GM18873 (cell line): Measurements from ENCODE around the gene PRAME.
"Not testable (repeated sequence)": the region's sequence is repeated elsewhere in the genome, so short reads cannot be mapped to it uniquely, and the experiment has no call there.

Experiments
- ATAC-seq: cut with Tn5 transposase; IDR thresholded peaks from one replicate; pipeline ENCODE4 v1.9.1; 2021; ENCODE audit warnings: mild to moderate bottlenecking, moderate library complexity, moderate number of reproducible peaks; ENCODE audit not compliant: unreplicated experiment, low FRiP score

Gene PRAME

DNA sequence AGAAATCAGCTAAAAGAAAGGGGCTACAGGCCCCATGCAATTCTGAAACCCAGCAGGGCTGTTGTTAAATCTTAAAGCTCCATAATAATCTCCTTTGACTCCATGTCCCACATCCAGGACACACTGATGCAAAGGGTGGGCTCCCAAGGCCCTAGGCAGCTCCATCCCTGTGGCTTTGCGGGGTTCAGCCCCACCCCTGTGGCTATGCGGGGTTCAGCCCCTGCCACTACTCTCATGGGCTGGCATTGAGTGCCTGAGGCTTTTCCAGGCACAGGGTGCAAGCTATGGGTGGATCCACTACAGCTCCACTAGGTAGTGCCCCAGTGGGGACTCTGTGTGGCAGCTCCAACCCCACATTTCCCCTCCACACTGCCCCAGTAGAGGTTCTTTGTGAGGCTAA is 30.3 kb downstream of the PRAME start:
- ATAC-seq: no peak

GRCh38 chr22:22527312-22527711 is 31.8 kb downstream of the PRAME start:
- no peak for ATAC-seq

GRCh38 chr22:22526125-22526912 is 32.7 kb downstream of the PRAME start:
- ATAC-seq: no peak

DNA sequence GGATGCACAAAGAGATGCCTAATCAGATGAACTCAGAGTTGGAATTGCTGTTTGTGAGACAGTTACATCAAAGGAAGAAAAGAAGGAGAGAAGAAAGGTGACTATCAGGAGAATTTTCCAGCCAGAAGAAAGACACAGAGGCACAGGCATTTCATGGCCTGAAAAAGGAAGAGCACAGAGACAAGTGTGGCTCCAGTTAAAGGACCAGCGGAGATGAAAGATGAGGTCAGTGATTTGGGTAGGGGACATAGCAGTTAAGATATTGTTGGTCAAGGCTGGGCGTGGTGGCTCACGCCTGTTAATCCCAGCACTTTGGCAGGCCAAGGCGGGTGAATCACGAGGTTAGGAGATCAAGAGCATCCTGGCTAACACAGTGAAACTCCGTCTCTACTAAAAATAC is 35.6 kb downstream of the PRAME start:
- ATAC-seq: no peak

GRCh38 chr22:22521631-22522030 is 37.4 kb downstream of the PRAME start:
- no peak for ATAC-seq

DNA sequence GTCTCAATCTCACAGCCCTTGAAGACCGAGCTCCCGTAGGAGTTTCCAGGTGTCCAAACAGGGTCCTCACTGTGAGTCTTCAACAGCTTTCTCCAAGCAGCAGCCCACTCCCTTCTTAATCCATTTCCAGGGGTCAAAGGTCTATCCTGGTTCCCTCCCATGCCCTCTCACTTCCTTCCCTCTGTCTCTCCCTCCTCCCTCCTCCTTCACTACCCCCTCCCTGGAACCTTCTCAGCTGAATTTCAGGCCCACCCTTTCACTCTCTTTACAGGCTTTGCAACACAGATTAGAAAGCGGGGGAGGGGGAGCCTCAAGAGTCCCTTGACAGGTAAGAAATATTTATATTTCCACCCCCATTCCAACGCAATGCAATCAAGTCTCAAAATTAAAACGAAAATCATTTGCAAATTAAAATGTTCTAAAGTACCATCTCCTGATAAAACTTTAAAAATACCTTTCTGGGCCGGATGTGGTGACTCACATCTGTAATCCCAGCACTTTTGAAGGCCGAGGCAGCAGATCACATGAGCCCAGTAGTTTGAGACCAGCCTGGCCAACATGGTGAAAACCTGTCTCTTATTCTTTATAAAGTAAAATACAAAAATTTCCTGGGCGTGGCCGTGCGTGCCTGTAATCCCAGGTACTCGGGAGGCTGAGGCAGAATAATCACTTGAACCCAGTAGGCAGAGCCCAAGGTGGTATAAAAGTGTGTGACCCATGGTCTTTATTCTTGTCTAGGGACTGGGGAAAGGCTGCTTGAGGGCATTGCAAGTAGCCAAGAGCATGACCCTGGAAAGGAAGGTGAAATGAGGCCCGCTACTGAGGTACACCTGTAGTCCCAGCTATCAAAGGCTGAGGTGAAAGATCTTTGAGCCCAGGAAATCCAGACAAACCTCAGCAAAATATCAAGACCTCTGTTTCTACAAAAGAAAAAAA is 38.1 kb downstream of the PRAME start:
- no peak for ATAC-seq

DNA sequence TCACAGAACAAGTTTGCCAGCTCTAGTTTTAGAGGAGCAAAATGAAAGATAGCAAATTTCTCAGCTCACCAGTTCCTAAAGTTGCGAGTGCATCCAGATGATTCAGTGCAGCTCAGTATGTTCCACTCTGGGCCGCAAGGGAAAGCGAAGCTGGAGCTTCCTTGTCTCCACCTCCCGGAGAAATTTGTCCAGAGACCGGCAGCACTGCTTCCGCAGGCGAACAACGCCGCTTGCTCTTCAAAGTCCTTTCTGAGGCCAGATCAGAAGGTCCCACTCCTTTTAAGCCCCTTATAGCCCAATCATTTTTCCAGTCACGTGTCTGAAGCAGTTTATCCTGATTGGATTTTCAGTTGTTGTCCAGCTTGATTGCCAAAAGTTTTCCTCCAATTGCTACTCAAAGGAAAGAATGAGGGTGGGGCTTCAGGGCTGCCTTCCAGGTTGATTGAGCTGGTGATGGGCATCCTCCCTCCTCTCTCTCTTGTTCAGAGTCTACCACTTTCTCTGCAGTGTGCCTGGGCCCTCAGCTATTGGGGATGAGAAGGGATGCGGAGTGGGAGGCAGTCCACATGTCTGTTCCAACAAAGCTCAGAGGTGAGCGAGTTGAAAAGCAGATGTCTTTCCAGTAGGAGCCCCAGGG is 38.9 kb downstream of the PRAME start, which contains the start of gene ZNF280A:
ZNF280A (minus strand) TSS at position 251 of the 637 bp plus-strand sequence. CDS start 4,640 bp downstream, outside the sequence.
- no peak for ATAC-seq

DNA sequence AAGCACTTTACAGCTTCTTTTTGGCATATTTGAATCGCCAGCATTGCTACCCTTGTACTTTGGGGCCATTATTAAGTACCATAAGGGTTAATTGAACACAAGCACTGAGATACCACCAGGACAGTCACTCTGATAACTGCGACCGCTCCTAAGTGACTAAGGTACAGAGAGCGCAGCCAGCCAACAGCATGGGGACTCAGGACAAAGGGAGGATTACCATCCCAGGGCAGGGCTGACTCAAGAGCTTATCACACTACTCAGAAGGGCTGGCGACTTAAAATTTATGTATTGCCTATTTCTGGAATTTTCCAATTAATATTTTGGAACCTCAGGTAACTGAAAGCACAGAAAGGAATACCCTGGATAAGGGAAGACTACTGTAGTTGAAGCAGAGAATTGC is 39.5 kb downstream of the PRAME start:
- ATAC-seq: no peak

DNA sequence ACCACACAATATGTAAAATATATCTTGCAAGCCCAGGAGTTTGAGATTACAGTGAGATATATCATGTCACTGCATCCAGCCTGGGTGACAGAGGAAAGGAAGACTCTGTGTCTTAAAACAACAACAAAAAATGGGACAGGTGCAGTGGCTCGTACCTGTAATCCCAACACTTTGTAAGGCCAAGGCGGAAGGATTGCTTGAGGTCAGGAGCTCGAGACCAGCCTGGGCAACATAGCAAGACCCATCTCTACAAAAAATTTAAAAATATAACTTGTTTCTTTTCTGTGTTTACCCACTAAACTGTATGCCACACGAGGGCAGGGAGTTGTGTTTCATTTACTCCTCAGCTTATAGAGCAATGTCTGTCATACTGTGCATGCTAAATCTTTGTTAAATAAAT is 42.1 kb downstream of the PRAME start:
- no peak for ATAC-seq

DNA sequence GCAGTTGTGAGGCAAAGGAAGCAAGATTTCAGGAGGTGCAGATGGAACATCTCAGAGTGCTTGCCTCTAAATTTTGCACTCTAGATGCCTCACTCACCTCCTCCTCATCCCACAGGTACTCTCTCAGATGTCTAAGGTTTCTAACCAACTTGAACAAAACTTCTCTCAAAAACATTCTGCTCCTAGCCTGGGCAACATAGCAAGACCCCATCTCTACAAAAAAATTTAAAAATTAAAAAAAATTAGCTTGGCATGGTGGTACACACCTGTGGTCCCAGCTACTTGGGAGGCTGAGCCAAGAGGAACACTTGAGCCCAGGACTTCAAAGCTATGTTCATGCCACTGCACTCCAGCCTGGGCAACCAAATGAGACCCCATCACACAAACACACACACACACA is 43.2 kb downstream of the PRAME start:
- no peak for ATAC-seq

- ATAC-seq: not testable (repeated sequence)
Measured at GRCh38 chr22:22514431-22514830, 44.6 kb downstream of the PRAME start.

GRCh38 chr22:22513619-22514018 is 45.4 kb downstream of the PRAME start:
- no peak for ATAC-seq

DNA sequence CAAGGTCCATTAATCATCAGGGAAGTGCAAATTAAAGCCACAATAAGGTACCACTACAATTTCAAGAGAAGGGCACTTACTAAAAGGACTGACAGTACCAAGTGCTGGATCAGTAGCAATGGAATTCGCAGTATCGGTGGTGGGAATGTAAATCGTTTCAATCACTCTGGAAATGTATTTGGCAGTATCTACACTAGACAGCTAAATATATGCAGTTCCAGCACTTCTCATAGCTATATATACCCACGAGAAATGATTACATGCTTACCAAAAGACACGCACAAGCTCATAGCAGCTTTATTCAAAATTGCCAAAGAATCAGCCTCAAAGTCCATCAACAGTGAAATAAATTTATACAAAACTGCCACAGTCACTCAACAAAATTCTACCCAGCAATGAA is 46.1 kb downstream of the PRAME start:
- no peak for ATAC-seq

- ATAC-seq: not testable (repeated sequence)
Measured at GRCh38 chr22:22510833-22511232, 48.2 kb downstream of the PRAME start.

DNA sequence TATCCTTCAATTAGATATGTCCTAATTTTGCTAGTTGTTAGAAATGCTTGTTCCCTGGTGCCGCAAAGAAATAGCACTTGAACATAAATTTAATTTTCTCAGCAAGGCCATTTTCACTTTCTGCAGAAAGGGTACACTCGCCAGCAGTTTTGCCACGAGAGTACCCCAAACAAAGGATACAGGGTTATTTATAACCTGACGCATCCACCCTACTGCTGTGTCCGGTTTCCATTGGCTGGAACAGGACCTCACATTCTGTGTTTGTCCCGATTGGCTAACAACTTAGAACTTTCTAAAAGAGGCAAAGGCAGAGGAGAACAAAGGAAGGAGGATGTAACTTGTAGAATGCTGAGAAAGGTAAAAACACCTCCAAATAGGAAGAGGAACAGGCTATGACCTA is 49.2 kb downstream of the PRAME start:
- ATAC-seq: not testable (repeated sequence)

GRCh38 chr22:22508274-22509176 is 50.5 kb downstream of the PRAME start, which contains the start of gene ZNF280B:
ZNF280B (minus strand) TSS chr22:22508742; CDS start chr22:22489398, 19,344 bp downstream.
- ATAC-seq: no peak

GRCh38 chr22:22507743-22508273 is 51.3 kb downstream of the PRAME start:
- no peak for ATAC-seq

GRCh38 chr22:22506736-22507135 is 52.3 kb downstream of the PRAME start:
- no peak for ATAC-seq

GRCh38 chr22:22498267-22498666 is 60.8 kb downstream of the PRAME start:
- no peak for ATAC-seq
